Right lung (tissue), 5 donors: ENCODE data around the gene MDM2. TPM values are rescaled to one million over a fixed set of nuclear protein-coding genes. Genes with fewer than 3 reads are reported as not detected.
"Not testable (repeated sequence)": the region's sequence is repeated elsewhere in the genome, so short reads cannot be mapped to it uniquely, and the experiment has no call there.

ENCODE experiments used
- DNase-seq, 2 donors: peaks; one replicate each; pipeline ENCODE4 v3.0.0-alpha.2; 2013
- polyA plus RNA-seq, 5 donors: library from polyadenylated mRNA; unstranded; fragments of 120-200 nt; gene quantifications; one replicate each; pipeline versions ENCODE4 v1.2.1 to v1.2.3, GENCODE V29; 2013; ENCODE audit warnings: inconsistent platforms in 1 of 5, low replicate concordance in 1 of 5; ENCODE audit not compliant: insufficient read length in 5 of 5, insufficient read depth in 1 of 5

Gene MDM2
- polyA plus RNA-seq, 5 donors = 80.8 to 129 (median 113) TPM

DNA sequence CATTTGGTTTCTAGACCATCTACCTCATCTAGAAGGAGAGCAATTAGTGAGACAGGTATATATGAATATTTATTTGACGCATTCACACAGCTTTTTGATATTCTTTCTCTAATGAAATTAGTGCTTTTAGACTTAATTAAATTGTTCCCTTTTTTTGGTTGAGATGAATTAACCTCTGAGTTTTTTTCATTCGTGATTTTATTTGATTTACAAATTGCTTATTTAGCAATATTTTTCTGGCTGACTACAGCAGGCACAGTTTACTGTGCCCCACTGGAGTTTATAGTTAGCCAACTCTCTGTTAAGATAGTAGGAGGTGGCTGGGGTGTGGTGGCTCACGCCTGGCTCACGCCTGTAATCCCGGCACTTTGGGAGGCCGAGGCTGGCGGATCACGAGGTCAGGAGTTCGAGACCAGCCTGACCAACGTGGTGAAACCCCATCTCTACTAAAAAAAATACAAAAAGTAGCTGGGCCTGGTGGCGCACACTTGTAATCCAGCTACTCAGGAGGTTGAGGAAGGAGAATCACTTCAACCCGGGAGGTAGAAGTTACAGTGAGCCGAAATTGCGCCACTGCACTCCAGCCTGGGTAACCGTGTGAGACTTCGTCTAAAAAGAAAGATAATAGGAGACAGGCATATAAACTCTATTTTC is 16.7 kb downstream of the MDM2 start:
- DNase-seq = no peak

DNA sequence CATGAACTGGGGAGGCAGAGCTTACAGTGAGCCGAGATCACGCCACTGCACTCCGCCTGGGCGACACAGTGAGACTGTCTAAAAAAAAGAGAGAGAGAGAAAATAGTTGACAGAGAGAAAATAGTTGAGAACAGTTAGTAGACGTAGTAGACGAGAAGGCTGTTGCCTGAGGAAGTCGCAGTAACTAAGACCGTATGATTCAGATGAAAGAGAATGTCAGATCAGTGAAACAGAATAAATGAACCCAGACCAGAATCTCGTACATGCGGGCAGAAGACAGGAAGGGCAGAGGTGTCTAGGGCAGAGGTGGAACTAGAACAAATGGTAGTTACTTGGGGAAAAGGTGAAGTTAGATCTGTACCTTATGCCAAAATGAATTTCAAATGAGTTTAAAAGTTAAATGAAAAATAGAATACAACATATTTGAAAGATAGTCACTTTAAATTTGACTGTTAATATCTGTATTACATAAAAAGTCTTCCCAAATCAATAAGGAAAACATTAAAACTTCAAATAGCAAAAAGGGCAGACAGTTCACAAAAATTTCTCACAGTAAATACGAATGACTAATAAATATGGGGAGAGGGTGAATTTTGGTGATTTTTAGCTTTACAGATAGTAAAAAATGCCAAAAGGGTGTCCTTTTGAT is 17.7 kb downstream of the MDM2 start:
- DNase-seq = no peak

DNA sequence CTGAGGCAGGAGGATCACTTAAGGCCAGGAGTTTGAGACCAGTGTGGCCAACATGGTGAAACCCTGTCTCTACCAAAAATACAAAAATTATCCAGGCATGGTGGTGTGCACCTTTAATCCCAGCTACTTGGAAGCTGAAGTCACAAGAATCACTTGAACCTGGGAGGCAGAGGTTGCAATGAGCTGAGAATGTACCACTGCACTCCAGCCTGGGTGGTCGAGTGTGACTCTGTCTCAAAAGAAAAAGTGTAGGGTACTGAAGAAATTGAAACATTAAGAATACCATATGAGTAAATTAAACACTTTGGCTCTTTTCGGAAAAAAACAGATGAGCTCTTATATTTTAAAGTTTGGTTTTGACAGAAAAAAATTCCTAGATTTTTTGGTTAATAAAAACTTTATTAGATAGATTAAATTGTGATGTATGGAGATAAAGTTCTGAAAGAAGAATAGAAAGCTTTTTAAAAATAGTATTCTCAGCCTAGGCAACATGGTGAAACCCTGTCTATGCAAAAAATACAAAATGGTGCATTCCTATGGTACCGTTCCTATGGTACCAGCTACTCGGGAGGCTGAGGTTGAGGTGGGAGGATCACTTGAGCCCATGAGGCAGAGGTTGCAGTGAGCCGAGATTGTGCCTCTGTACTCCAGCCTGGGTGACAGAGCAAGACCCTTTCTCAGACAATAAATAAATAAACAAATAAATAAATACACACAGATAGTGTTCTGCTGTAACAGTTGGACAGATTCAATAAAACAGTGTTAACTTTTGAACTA is 20.1 kb downstream of the MDM2 start:
- no peak for DNase-seq

DNA sequence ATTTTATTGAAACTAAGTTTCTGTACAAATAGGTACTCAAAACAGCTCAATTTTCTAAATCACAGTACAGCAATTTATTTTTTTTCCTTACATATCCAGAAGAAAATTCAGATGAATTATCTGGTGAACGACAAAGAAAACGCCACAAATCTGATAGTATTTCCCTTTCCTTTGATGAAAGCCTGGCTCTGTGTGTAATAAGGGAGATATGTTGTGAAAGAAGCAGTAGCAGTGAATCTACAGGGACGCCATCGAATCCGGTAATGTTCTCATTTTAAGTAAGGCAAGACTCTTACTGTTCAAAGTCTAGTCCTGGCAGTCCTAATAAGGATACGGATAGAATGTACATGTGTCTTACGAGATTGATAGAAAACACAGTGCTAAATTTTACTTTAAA is 20.7 kb downstream of the MDM2 start:
- no peak for DNase-seq

DNA sequence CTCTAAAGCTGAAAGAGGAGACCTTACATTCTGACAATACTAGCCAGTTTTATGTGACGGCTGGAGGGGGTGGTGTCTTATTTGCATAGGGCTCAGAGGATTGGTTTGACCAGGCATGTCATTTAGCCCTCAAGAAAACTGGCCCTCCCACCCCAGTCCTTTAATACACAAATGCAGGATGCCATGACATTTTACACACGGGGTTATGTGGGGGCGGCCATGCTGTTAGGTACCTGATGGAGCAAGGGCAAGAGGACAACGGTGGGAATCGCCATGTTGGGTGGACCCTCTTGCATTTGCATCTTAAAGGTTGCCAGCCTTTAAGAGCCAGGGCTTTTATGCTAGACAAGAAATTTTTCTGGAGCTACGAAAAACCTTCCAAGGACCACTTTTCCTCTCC is 23.3 kb downstream of the MDM2 start:
- DNase-seq = no peak

DNA sequence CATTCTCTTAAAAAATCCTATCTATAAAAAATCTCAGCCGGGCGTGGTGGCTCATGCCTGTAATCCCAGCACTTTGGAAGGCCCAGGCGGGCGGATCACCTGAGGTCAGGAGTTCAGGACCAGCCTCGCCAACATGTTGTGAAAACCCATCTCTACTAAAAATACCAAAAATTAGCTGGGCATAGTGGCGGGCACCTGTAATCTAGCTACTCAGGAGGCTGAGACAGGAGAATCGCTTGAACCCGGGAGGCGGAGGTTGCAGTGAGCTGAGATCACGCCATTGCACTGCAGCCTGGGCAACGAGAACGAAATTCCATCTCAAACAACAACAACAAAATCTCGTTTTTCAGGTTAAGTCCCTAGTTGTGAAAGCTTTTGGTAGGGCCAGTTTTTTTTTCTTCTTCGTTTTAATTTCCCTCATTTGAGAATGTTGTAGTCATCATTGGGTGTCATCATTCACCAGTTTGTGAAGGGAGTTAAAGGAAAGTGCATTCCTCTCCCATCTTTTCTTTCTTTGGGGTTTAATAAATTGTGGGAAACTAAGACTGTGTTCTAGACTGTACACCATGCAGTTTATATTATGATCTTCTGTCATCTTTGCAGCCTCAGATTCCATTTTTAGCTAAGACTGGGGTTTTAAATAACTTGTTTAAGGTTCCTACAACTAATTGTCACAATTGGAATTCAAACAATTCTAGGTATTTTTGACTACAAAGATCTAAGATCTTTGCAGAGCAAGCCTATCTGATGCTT is 23.9 kb downstream of the MDM2 start:
- DNase-seq = no peak

DNA sequence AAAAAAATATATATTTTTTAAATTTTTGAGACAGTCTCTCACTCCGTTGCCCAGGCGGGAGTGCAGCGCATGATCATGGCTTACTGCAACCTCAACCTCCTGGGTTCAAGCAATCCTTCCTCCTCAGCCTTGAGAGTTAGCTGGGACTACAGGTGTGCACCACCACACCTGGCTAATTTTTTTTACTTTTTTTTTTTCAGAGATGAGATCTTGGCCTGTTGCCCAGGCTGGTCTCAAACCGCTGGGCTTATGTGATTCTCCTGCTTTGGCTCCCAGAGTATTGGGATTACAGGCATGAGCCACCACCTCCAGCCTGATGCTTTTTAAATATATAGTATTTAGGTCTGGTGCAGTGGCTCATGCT is 24.5 kb downstream of the MDM2 start:
- no peak for DNase-seq

DNA sequence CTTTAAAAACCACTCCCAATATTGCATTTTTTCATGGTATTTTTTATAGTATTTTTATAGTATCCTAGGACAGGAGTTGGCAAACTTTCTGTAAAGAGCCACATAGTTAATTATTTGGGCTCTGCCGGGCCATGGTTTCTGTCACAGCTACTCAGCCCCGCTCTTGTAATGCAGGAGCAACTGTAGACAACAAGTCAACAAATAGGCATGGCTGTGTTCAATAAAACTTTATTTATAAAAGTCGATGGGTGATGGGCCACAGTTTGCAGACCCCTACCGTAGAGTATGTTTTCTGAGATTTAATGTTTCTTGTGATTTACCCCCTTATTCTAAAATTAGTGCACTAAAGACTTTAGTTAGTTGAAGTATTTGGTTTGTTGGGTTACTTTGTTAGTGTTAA is 25.5 kb downstream of the MDM2 start:
- DNase-seq = no peak

DNA sequence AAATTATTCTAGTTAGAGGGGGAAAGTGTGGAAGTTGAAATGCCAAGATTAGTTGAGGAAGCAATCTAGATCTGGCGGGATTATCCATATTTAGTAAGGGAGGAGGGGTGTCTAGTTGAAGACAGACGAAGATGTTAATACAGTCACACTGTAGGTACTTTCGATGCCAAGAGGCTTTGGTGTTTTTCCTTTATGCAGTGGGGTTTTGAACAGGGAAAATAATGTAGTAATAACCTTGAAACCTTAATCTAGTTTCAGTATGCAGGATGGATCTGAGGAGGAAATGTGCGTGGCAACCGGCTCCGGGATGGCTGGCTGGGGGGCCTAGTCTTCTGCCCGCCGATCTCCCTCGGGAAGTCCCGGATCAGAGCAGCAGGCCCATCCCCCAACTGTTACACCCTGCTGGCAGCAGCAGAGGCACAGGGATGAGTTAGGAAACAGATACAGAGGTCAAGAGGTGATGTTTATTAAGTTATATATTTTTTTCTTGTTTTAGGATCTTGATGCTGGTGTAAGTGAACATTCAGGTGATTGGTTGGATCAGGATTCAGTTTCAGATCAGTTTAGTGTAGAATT is 27.4 kb downstream of the MDM2 start:
- DNase-seq = no peak

DNA sequence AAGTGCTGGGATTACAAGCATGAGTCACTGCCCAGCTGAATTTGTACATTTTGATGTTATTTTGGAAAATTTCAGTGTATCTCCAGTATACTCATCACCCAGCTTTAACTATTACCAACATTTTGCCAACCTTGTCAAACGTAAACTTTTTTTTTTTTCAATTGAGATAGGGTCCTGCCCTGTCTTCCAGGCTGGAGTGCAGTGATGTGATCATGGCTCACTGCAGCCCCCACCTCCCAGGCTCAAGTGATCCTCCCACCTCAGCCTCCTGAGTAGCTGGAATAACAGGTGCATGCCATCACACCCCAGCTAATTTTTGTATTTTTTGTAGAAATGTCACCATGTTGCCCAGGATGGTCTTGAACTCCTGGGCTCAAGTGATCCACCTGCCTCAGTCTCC is 29.2 kb downstream of the MDM2 start:
- no peak for DNase-seq

DNA sequence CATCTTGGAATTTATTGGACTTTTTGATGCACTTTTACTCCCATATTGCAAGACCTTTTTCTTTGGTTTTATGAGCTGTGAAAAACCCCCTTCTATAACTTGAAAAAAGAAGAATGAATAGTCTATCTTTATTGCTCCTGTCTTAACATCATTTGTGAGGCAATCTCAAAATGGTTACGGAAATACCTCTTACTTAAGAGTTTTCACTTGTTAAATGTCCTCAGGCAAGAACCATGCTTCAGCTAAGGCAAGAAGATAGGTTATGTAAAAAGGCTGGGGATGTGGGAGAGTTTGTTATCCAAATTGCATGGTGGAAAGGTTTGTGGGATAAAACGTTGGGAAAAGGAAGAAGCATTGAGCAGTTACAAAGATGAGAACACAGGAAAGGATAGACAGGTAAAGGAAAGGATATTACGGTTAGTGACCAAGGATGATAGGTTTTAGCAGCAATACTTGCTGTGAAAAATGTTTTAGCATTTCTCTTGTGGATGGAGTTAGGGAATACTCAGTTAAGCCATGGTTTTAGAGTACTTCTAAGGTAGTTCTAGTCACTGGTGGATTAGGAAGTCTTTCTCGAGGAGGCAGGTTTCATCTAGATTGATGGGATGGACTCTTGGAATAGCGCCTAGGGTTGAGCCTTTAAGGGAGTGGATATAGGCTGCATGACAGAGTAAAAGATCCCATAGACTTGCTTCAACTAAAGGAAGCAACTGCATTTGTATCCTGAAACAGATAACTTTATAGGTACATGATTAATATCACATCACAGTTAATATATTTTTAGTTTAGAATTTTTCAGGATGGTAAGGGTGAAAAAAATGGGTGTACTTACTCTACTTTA is 30.3 kb downstream of the MDM2 start:
- DNase-seq = no peak

DNA sequence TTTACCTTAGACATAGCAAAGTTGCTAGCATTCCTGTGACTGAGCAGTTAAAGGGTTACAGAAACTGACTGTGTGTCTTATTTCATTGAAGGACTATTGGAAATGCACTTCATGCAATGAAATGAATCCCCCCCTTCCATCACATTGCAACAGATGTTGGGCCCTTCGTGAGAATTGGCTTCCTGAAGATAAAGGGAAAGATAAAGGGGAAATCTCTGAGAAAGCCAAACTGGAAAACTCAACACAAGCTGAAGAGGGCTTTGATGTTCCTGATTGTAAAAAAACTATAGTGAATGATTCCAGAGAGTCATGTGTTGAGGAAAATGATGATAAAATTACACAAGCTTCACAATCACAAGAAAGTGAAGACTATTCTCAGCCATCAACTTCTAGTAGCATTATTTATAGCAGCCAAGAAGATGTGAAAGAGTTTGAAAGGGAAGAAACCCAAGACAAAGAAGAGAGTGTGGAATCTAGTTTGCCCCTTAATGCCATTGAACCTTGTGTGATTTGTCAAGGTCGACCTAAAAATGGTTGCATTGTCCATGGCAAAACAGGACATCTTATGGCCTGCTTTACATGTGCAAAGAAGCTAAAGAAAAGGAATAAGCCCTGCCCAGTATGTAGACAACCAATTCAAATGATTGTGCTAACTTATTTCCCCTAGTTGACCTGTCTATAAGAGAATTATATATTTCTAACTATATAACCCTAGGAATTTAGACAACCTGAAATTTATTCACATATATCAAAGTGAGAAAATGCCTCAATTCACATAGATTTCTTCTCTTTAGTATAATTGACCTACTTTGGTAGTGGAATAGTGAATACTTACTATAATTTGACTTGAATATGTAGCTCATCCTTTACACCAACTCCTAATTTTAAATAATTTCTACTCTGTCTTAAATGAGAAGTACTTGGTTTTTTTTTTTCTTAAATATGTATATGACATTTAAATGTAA is 31.5 kb downstream of the MDM2 start:
- no peak for DNase-seq

DNA sequence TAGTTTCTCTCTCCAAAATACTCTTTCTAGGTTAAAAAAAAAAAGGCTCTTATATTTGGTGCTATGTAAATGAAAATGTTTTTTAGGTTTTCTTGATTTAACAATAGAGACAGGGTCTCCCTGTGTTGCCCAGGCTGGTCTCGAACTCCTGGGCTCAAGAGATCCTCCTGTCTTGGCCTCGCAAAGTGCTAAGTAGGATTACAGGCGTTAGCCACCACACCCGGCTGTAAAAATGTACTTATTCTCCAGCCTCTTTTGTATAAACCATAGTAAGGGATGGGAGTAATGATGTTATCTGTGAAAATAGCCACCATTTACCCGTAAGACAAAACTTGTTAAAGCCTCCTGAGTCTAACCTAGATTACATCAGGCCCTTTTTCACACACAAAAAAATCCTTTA is 33.2 kb downstream of the MDM2 start:
- not testable (repeated sequence) for DNase-seq

DNA sequence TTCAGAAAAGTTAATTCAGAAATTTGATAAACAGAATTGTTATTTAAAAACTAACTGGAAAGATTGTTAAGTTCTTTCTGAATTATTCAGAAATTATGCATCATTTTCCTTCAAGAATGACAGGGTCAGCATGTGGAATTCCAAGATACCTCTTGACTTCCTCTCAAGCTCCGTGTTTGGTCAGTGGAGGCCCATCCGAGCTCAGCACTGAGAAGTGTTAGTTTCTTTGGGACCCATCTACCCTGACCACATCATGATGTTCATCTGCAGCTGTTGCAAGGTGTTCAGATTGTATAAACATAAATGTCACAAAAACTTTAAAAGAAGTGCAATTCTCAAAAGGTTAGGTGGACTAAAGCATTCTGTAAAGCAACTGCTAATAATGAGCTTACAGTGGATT is 33.7 kb downstream of the MDM2 start:
- no peak for DNase-seq

DNA sequence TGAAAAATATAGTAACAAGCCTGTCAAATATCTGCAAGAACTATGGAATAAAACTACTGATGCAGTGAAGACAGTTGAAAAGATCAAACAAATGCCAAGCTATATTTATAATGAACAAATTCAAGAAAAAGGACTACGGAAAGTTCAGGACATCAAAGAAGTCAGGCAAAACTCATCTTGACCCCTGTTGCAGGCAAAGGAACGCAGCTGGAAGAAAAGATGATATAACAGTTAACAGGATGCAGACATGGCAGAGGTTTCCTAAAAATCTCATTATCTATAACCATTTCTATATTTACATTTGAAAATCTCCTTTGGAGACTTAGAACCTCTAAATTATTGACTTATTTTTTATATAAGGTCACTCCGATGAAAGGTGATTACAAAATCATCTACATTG is 34.1 kb downstream of the MDM2 start:
- no peak for DNase-seq

DNA sequence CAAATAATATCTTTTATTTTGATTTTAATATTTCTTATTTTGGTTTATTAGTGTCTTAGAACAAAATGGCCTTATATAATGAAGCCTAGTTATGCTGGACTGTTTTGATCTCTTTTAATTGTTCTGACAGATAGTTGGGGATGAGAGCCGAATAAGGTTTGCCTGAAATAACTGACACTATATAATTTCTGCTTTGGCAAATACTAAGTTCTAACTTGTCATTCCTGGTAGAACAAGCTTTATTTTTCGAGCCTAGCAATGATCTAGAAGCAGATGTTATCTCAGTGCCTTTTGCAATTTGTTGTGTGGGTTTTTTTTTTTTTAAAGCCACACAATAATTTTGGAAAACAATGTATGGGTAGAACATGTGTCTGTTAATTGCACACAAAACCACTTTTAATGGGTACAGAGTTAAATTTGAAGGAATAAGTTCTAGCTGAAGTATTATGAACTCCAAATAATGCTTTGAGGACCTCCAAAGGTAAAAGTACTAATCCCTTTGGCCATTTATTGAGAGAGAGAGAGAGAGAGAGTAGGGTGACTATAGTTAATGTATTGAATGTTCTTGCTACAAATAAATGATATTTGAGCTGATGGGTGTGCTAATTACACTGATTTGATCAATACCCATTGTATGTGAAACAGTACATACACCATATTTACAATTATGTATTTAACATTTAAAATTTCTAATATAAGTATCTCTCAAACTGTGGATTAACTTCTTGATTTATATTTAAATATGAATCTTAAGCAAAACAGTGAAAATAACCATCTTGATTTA is 35.0 kb downstream of the MDM2 start:
- no peak for DNase-seq

DNA sequence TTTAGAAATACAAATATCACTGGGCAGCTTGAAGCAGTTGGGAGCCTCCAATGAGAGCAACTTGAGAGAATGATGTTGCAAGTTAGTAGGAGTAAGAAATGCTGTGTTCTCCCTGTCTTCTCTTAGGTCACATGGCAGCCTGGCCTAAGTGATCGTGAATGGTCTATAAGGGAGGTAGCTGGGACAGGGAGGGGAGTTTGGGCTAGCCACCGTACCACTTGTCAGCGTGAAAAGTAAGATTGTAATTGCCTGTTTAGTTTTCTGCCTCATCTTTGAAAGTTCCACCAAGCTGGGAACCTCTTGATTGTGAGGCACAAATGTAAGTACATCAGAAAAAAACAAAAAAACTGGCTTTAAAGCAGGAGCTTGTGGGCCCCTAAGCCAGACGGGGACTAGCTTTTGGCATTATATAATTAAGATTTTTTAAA is 36.4 kb downstream of the MDM2 start:
- no peak for DNase-seq

DNA sequence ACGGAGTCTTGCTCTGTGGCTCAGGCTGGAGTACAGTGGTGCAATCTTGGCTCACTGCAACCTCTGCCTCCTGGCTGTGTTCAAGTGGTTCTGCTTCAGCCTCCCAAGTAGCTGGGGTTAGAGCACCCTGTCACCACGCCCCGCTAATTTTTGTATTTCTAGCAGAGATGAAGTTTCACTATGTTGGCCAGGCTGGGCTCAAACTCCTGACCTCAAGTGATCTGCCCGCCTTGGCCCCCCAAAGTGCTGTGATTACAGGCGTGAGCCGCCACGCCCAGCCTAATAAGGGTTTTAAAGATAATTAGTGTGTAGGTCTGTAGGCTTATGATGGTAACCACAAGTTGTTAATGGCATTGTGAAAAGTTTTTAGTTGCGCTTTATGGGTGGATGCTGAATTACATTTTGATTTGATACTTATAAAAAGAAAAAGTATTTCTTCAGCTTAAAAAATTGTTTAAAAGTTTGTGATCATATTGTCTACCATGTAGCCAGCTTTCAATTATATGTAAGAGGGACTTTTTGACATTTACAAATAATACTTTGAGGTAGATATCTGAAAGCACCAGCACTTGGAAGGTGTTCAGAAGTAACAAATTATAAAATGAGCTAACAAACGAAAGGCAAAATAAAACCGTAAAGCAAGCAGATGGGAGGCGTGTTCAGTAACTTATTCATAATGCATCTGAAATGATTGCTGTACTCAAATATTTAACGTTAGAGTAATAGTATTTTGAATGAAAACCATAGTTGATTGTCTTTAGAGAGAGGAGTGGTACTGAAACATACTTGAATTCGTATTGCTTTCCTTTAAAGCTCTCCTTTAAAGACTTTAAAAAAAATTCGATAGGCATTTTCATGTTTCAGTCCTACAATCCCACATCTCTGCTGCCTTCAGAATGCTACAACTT is 37.1 kb downstream of the MDM2 start:
- no peak for DNase-seq
